Endothelial cell of umbilical vein (primary cell): ENCODE data around the gene DLX1. TPM values are rescaled to one million over a fixed set of nuclear protein-coding genes. Genes with fewer than 3 reads are reported as not detected.

ENCODE experiments used
- BruUV-seq: library from RNA; stranded (reverse); fragments of 400-500 nt; replicated peaks from 2 replicates; lab custom pipeline; 2021; lab: Mats Ljungman, UMichigan
- CTCF ChIA-PET: fragments of 300-600, 350-600 bp; sonication (Branson Sonifier 250); formaldehyde crosslinking; loops from one replicate; lab custom pipeline; 2021; ENCODE audit warnings: antibody characterized with exemption, inconsistent platforms; lab: Charles Lee
- POLR2A ChIA-PET: fragments of 300-600, 350-600 bp; sonication (Branson Sonifier 250); formaldehyde crosslinking; loops from one replicate; lab custom pipeline; 2021; ENCODE audit warnings: antibody characterized with exemption, inconsistent platforms; lab: Charles Lee
- DNase-seq: peaks from one replicate; pipeline ENCODE4 v3.0.0-alpha.2; 2011; ENCODE audit warnings: low read depth, low spot score
- FAIRE-seq: peaks from 2 replicates; lab custom pipeline; 2011; peaks lifted over from hg19 to GRCh38; lab: Jason Lieb, UNC
- H2AFZ ChIP-seq: 2 replicates; pipeline ENCODE4 v1.6.0; 2012; ENCODE audit warnings: low read depth, low read length, control low read depth, inconsistent platforms
- H3K27ac ChIP-seq: 2 replicates; pipeline ENCODE4 v1.5.1; 2011; ENCODE audit warnings: low read depth, mild to moderate bottlenecking, control low read depth, low read length, moderate library complexity; ENCODE audit not compliant: insufficient read depth
- H3K27me3 ChIP-seq, 2 experiments: 2 replicates each; pipeline versions ENCODE4 v1.6.0 to v1.6.1; 2011; ENCODE audit warnings: low read length in 2 of 2, mixed read lengths in 1 of 2; ENCODE audit not compliant: control insufficient read depth in 2 of 2, insufficient read depth in 2 of 2
- H3K36me3 ChIP-seq, 2 experiments: 2 replicates in 1 of 2; 3 replicates in 1 of 2; pipeline ENCODE4 v1.5.1; 2011; ENCODE audit warnings: low read length in 2 of 2, mild to moderate bottlenecking in 1 of 2, moderate library complexity in 1 of 2; ENCODE audit not compliant: control insufficient read depth in 2 of 2, insufficient read depth in 2 of 2; ENCODE audit errors: extremely low read depth in 1 of 2
- H3K4me1 ChIP-seq: 3 replicates; pipeline ENCODE4 v1.5.1; 2011; ENCODE audit warnings: mild to moderate bottlenecking, low read length; ENCODE audit not compliant: control insufficient read depth, insufficient read depth; ENCODE audit errors: extremely low read depth
- H3K4me2 ChIP-seq: 2 replicates; pipeline ENCODE4 v1.6.1; 2011; ENCODE audit warnings: low read length, control low read depth, mixed read lengths; ENCODE audit not compliant: insufficient read depth
- H3K4me3 ChIP-seq, 3 experiments: fragments of 200-600 bp in 1 of 3; sonication (generic), shearing (Covaris generic) in 1 of 3; replicated peaks in 1 of 3; 2 replicates each; pipeline ENCODE4 v1.5.1; 2011 to 2016; ENCODE audit warnings: control low read depth in 3 of 3, low read length in 3 of 3, mild to moderate bottlenecking in 2 of 3, inconsistent platforms in 1 of 3, low read depth in 1 of 3, moderate library complexity in 1 of 3; ENCODE audit not compliant: insufficient read depth in 1 of 3
- H3K79me2 ChIP-seq: 2 replicates; pipeline ENCODE4 v1.6.0; 2012; ENCODE audit warnings: low read length, inconsistent platforms; ENCODE audit not compliant: control insufficient read depth, insufficient read depth
- H3K9ac ChIP-seq: replicated peaks from 2 replicates; pipeline ENCODE3; 2011; ENCODE audit warnings: low read length, control low read depth; ENCODE audit not compliant: insufficient read depth; ENCODE audit errors: extremely low read depth
- H3K9me1 ChIP-seq: replicated peaks from 3 replicates; pipeline ENCODE4 v1.6.0; 2011; ENCODE audit warnings: mild to moderate bottlenecking, low read length; ENCODE audit not compliant: control insufficient read depth, insufficient read depth; ENCODE audit errors: extremely low read depth
- H3K9me3 ChIP-seq: replicated peaks from 2 replicates; pipeline ENCODE4 v1.5.1; 2012; ENCODE audit warnings: low read length, inconsistent platforms; ENCODE audit not compliant: control insufficient read depth, insufficient read depth
- H4K20me1 ChIP-seq: replicated peaks from 2 replicates; pipeline ENCODE3; 2011; ENCODE audit warnings: mild to moderate bottlenecking, low read length; ENCODE audit not compliant: control insufficient read depth, insufficient read depth; ENCODE audit errors: extremely low read depth
- EZH2 ChIP-seq: IDR thresholded peaks from 2 replicates; pipeline ENCODE4 v1.6.1; 2012; ENCODE audit warnings: borderline replicate concordance, low read depth, mild to moderate bottlenecking, moderate library complexity, low read length, inconsistent platforms; ENCODE audit not compliant: severe bottlenecking
- FOS ChIP-seq: IDR thresholded peaks from 2 replicates; pipeline ENCODE4 v1.6.1; 2011; ENCODE audit warnings: mild to moderate bottlenecking, low read length, moderate library complexity, borderline replicate concordance; ENCODE audit not compliant: insufficient read depth
- GATA2 ChIP-seq: IDR thresholded peaks from 2 replicates; pipeline ENCODE4 v1.7.0; 2011; ENCODE audit warnings: low read depth, mild to moderate bottlenecking, moderate library complexity, mixed read lengths, low read length; ENCODE audit not compliant: insufficient read length, insufficient read depth
- JUN ChIP-seq: IDR thresholded peaks from 2 replicates; pipeline ENCODE4 v1.6.1; 2011; ENCODE audit warnings: borderline replicate concordance, low read depth; ENCODE audit not compliant: insufficient read length, insufficient read depth
- MYC ChIP-seq: IDR thresholded peaks from one replicate; pipeline ENCODE4 v1.6.1; 2011; ENCODE audit warnings: mild to moderate bottlenecking, low read depth, low read length
- POLR2A ChIP-seq: IDR thresholded peaks from 2 replicates; pipeline ENCODE4 v1.6.1; 2012; ENCODE audit warnings: low read depth, mild to moderate bottlenecking, control low read depth, low read length
- POLR2AphosphoS5 ChIP-seq: IDR thresholded peaks from 2 replicates; pipeline ENCODE4 v1.6.1; 2012; ENCODE audit warnings: low read depth, mild to moderate bottlenecking, control low read depth, low read length, moderate library complexity; ENCODE audit not compliant: insufficient read depth
- dilution Hi-C: fragments of 300-500 bp; cut with MboI; formaldehyde crosslinking; loops from one replicate; pipeline ENCODE4 v1.15.0; 2019; ENCODE audit warnings: low sequenced_read_pairs; ENCODE audit not compliant: extremely low pct_ligation_motif_present
- intact Hi-C: fragments of 100-400 bp; cut with micrococcal nuclease; formaldehyde crosslinking; loops from one replicate; pipeline ENCODE4 v1.10.0; 2022
- polyA plus RNA-seq, 4 experiments: library from polyadenylated mRNA; depleted of rRNA in 3 of 4; stranded (reverse) in 3 of 4; unstranded in 1 of 4; fragments of >200 nt; gene quantifications; 2 replicates each; pipeline versions ENCODE4 v1.2.1 to v1.2.3, GENCODE V29; 2011 to 2012; ENCODE audit warnings: missing spikeins in 1 of 4
- total RNA-seq: library from RNA; stranded (reverse); gene quantifications from 2 replicates; pipeline ENCODE4 v1.2.3, GENCODE V29; 2021
- TF ChIP-seq, protein P1 (sequence below): IDR thresholded peaks from 2 replicates; pipeline ENCODE4 v1.6.1; 2011; ENCODE audit not compliant: insufficient read depth, insufficient read length
- TF ChIP-seq, protein P2 (sequence below), 2 donors: IDR thresholded peaks; 1 replicate in 1 of 2; 2 replicates in 1 of 2; pipeline ENCODE4 v1.5.1; 2011; ENCODE audit warnings: low read length in 2 of 2, mild to moderate bottlenecking in 2 of 2, moderate library complexity in 2 of 2, control low read depth in 1 of 2, inconsistent platforms in 1 of 2, low read depth in 1 of 2; ENCODE audit not compliant: insufficient read depth in 1 of 2; ENCODE audit errors: extremely low read depth in 1 of 2

Gene DLX1
- total and polyA plus RNA-seq, 2 donors (not counting 3 experiments of a cell fraction or from before 2014, with no cell fraction given) = 0.12 TPM; not detected in 1

DNA sequence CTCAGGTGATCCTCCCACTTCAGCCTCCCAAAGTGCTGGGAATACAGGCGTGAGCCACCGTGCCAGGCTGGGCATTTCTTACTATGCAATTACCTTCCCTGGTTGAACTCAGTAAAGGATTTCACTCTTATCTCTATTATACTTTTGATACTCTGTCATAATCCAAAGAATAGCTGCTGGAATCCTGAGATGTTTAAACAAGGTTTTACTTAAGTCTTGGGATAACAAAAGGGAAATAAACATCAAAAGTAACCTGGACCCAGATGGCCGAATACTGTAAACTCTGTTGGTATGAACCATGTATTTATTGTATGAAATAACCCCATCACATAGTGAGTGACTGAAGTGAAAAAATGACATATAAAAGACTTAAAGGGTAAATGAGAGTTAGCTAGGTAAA, 29.3 kb downstream of the DLX1 start:
- H3K4me2 ChIP-seq = no peak overlapping the region
- no peaks in the 10 kb centered on the region for H3K9me1 ChIP-seq
- no peaks in the 10 kb centered on the region for H4K20me1 ChIP-seq
- dilution Hi-C loops = no loop called here
- H3K9ac ChIP-seq = no peak overlapping the region
- H3K27ac ChIP-seq = no peak overlapping the region
- H3K4me3 ChIP-seq = no peak overlapping the region
- no peaks in the 10 kb centered on the region for H3K27me3 ChIP-seq
- peaks cover 4% of the 10 kb centered on the region for H3K4me1 ChIP-seq
- TF ChIP-seq EZH2 (no peak), GATA2 (no peak), FOS (no peak), POLR2A (no peak), JUN (no peak), POLR2AphosphoS5 (no peak), MYC (no peak)
- TF ChIP-seq, protein P1, sequence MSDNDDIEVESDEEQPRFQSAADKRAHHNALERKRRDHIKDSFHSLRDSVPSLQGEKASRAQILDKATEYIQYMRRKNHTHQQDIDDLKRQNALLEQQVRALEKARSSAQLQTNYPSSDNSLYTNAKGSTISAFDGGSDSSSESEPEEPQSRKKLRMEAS = no peak
- TF ChIP-seq, protein P2, sequence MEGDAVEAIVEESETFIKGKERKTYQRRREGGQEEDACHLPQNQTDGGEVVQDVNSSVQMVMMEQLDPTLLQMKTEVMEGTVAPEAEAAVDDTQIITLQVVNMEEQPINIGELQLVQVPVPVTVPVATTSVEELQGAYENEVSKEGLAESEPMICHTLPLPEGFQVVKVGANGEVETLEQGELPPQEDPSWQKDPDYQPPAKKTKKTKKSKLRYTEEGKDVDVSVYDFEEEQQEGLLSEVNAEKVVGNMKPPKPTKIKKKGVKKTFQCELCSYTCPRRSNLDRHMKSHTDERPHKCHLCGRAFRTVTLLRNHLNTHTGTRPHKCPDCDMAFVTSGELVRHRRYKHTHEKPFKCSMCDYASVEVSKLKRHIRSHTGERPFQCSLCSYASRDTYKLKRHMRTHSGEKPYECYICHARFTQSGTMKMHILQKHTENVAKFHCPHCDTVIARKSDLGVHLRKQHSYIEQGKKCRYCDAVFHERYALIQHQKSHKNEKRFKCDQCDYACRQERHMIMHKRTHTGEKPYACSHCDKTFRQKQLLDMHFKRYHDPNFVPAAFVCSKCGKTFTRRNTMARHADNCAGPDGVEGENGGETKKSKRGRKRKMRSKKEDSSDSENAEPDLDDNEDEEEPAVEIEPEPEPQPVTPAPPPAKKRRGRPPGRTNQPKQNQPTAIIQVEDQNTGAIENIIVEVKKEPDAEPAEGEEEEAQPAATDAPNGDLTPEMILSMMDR (IDR thresholded peaks at IDR 0.05; ENCODE audit: extremely low read depth in 1 of 2, insufficient read depth in 1 of 2, low read depth in 1 of 2, low read length in 2 of 2) = no peak
- POLR2A ChIA-PET = no interaction called here
- no peak for DNase-seq
- H3K79me2 ChIP-seq = no peaks in the 10 kb centered on the region
- no TSS peak for BruUV-seq
- H3K9me3 ChIP-seq = no peaks in the 10 kb centered on the region
- no peaks in the 10 kb centered on the region for H3K36me3 ChIP-seq
- no peak for FAIRE-seq
- no peak overlapping the region for H2AFZ ChIP-seq
- CTCF ChIA-PET = interaction anchor here (0.7 to 5.2 kb wide), 7 partner anchors 8 to 1142 kb away, joined by 3 to 63 read pairs (median 7); partner anchors contain the start of gene SLC25A12
- intact Hi-C loops = no loop called here
